H54 (cell line): ENCODE data around the gene NLGN3.

Source experiments
- DNase-seq: peaks from one replicate; pipeline ENCODE4 v3.0.0; 2011; ENCODE audit warnings: low spot score, mixed read lengths; ENCODE audit not compliant: insufficient read length
- FAIRE-seq: peaks from 3 replicates; lab custom pipeline; 2011; peaks lifted over from hg19 to GRCh38; lab: Jason Lieb, UNC
- POLR2A ChIP-seq: IDR thresholded peaks from 2 replicates; pipeline ENCODE4 v1.6.1; 2011; ENCODE audit warnings: low read depth, mild to moderate bottlenecking, low read length

NLGN3 gene

GRCh38 chrX:71184803-71185495 lies 40.3 kb downstream of the NLGN3 start:
- no peak for FAIRE-seq
- DNase-seq, result no peak
- no peak for TF ChIP-seq POLR2A

- FAIRE-seq (no peak), DNase-seq (no peak)
- TF ChIP-seq POLR2A, result no peak
Measured at GRCh38 chrX:71191248-71191647, 46.6 kb downstream of the NLGN3 start.

- FAIRE-seq, result no peak
- DNase-seq, result no peak
- TF ChIP-seq POLR2A, result no peak
Measured at GRCh38 chrX:71195964-71196649, 51.5 kb downstream of the NLGN3 start.

- FAIRE-seq, result no peak
- no peak for TF ChIP-seq POLR2A
- no peak for DNase-seq
Measured at GRCh38 chrX:71198066-71198465, 53.4 kb downstream of the NLGN3 start.

GRCh38 chrX:71199252-71200008 lies 54.8 kb downstream of the NLGN3 start:
- no peak for DNase-seq
- no peak for FAIRE-seq
- TF ChIP-seq POLR2A, result no peak

- no peak for FAIRE-seq
- no peak for TF ChIP-seq POLR2A
Measured at GRCh38 chrX:71210816-71211215, 66.2 kb downstream of the NLGN3 start.

GRCh38 chrX:71212536-71212935 lies 67.9 kb downstream of the NLGN3 start:
- no peak for TF ChIP-seq POLR2A
- no peak for FAIRE-seq
- DNase-seq, result no peak

More at GRCh38 chrX:71210816-71211215, 66.2 kb downstream of the NLGN3 start:
- DNase-seq, result no peak

GRCh38 chrX:71214152-71214551 lies 69.5 kb downstream of the NLGN3 start:
- FAIRE-seq (no peak), DNase-seq (no peak)
- no peak for TF ChIP-seq POLR2A

- FAIRE-seq (no peak), DNase-seq (no peak)
- no peak for TF ChIP-seq POLR2A
Measured at GRCh38 chrX:71214604-71215337, 70.1 kb downstream of the NLGN3 start.

- DNase-seq, result no peak
- no peak for TF ChIP-seq POLR2A
- no peak for FAIRE-seq
Measured at GRCh38 chrX:71215338-71215912, 70.8 kb downstream of the NLGN3 start.

GRCh38 chrX:71216485-71216884 lies 71.8 kb downstream of the NLGN3 start:
- FAIRE-seq (no peak), DNase-seq (no peak)
- TF ChIP-seq POLR2A, result no peak

- no peak for FAIRE-seq
- no peak for TF ChIP-seq POLR2A
- DNase-seq, result no peak
Measured at GRCh38 chrX:71217298-71217697, 72.7 kb downstream of the NLGN3 start.
